SU-DHL-6 (cell line): ENCODE measurements around the gene OR8B2.

Experiments
- H2AFZ ChIP-seq: fragments of 200-600 bp; sonication (generic); 2 replicates; pipeline ENCODE4 v1.6.1; 2014; ENCODE audit warnings: low read depth, mild to moderate bottlenecking, moderate library complexity, mixed read lengths, antibody characterized with exemption, low read length; ENCODE audit not compliant: severe bottlenecking
- H3F3A ChIP-seq: fragments of 200-600 bp; shearing (Covaris generic); 2 replicates; pipeline ENCODE4 v1.6.0; 2016; ENCODE audit warnings: antibody characterized with exemption, mild to moderate bottlenecking; ENCODE audit not compliant: insufficient read depth
- H3K27ac ChIP-seq: fragments of 200-600 bp; sonication (generic); 2 replicates; pipeline ENCODE4 v1.5.1; 2016; ENCODE audit warnings: low read depth, mild to moderate bottlenecking, low read length, moderate library complexity, mixed read lengths
- H3K27me3 ChIP-seq: fragments of 200-600 bp; sonication (generic), shearing (Covaris generic); 2 replicates; pipeline ENCODE4 v1.6.0; 2014; ENCODE audit warnings: mild to moderate bottlenecking, low read length
- H3K36me3 ChIP-seq: fragments of 200-600 bp; sonication (generic); 2 replicates; pipeline ENCODE4 v1.6.1; 2014; ENCODE audit warnings: mild to moderate bottlenecking, low read length, mixed read lengths
- H3K4me2 ChIP-seq: fragments of 300-600, 200-600 bp; shearing (Covaris generic), sonication (generic); 2 replicates; pipeline ENCODE4 v1.6.0; 2014; ENCODE audit warnings: low read length, low read depth, mild to moderate bottlenecking; ENCODE audit not compliant: poor library complexity, severe bottlenecking
- H3K4me3 ChIP-seq: fragments of 200-600 bp; sonication (generic); 2 replicates; pipeline ENCODE4 v1.5.1; 2014; ENCODE audit warnings: antibody characterized with exemption, low read length, mild to moderate bottlenecking, mixed read lengths; ENCODE audit not compliant: insufficient read depth, poor library complexity, severe bottlenecking
- H3K79me2 ChIP-seq: fragments of 200-600 bp; sonication (generic); 2 replicates; pipeline ENCODE4 v1.6.1; 2014; ENCODE audit warnings: mild to moderate bottlenecking, low read length, moderate library complexity; ENCODE audit not compliant: insufficient read depth
- H3K9ac ChIP-seq: fragments of 200-600 bp; sonication (generic); 2 replicates; pipeline ENCODE4 v1.7.0; 2014; ENCODE audit warnings: mild to moderate bottlenecking, low read length
- H3K9me2 ChIP-seq: fragments of 200-600 bp; sonication (generic); replicated peaks from 2 replicates; pipeline ENCODE4 v1.6.1; 2014; ENCODE audit warnings: low read length; ENCODE audit not compliant: insufficient read depth
- H3K9me3 ChIP-seq: fragments of 200-600 bp; sonication (generic); 2 replicates; pipeline ENCODE4 v1.6.1; 2014; ENCODE audit warnings: low read length, mixed read lengths; ENCODE audit not compliant: insufficient read depth
- H4K20me1 ChIP-seq: fragments of 200-600 bp; sonication (generic); 2 replicates; pipeline ENCODE4 v1.6.1; 2014; ENCODE audit warnings: low read depth, mild to moderate bottlenecking, antibody characterized with exemption, low read length, moderate library complexity, mixed read lengths
- EZH2phosphoT487 ChIP-seq: fragments of 200-600 bp; sonication (generic), shearing (Covaris generic); conservative IDR thresholded peaks from 2 replicates; pipeline ENCODE4 v1.6.1; 2018; ENCODE audit warnings: mild to moderate bottlenecking, antibody characterized with exemption, low read length, moderate library complexity, mixed read lengths
- TF ChIP-seq, protein P1 (sequence below): fragments of 200-600 bp; sonication (generic); IDR thresholded peaks from one replicate; pipeline ENCODE4 v1.5.1; 2017; ENCODE audit warnings: antibody characterized with exemption, mild to moderate bottlenecking, low read length, moderate library complexity; ENCODE audit not compliant: insufficient read depth, poor library complexity, severe bottlenecking

OR8B2 gene

DNA sequence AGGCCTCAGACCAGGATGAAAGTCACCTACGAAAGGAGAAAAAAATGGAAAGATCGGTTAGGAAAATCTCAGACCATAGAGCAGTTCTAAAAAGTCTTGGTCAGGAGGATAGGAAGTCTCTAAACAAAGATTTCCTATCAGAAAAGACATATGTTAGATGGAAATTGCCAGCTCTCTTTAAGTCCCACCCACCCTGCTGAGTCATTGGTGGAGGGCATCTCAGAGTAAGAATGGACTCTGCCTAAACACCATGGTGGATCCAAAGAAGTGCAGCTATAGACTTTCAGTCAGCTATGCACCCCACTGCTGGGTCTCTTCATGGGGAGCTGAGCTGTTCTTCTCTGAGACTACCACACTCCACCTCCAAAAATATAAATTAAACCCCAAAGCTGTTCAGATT, 3.7 kb downstream of the OR8B2 start:
- Histone ChIP-seq H3K9me3 (no peaks in the 10 kb centered on the region), H2AFZ (no peak overlapping the region), H3K9ac (no peak overlapping the region), H3K27me3 (no peaks in the 10 kb centered on the region), H3K4me3 (no peak overlapping the region), H4K20me1 (no peaks in the 10 kb centered on the region), H3K79me2 (no peaks in the 10 kb centered on the region), H3K9me2 (0 out of 2 replicates have a peak, but pooled peaks cover 3% of the 10 kb centered on the region), H3K36me3 (no peaks in the 10 kb centered on the region), H3K4me2 (no peak overlapping the region), H3F3A (no peaks in the 10 kb centered on the region), H3K27ac (no peak overlapping the region)
- no peak for TF ChIP-seq EZH2phosphoT487
- TF ChIP-seq, protein P1, sequence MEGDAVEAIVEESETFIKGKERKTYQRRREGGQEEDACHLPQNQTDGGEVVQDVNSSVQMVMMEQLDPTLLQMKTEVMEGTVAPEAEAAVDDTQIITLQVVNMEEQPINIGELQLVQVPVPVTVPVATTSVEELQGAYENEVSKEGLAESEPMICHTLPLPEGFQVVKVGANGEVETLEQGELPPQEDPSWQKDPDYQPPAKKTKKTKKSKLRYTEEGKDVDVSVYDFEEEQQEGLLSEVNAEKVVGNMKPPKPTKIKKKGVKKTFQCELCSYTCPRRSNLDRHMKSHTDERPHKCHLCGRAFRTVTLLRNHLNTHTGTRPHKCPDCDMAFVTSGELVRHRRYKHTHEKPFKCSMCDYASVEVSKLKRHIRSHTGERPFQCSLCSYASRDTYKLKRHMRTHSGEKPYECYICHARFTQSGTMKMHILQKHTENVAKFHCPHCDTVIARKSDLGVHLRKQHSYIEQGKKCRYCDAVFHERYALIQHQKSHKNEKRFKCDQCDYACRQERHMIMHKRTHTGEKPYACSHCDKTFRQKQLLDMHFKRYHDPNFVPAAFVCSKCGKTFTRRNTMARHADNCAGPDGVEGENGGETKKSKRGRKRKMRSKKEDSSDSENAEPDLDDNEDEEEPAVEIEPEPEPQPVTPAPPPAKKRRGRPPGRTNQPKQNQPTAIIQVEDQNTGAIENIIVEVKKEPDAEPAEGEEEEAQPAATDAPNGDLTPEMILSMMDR = no peak

DNA sequence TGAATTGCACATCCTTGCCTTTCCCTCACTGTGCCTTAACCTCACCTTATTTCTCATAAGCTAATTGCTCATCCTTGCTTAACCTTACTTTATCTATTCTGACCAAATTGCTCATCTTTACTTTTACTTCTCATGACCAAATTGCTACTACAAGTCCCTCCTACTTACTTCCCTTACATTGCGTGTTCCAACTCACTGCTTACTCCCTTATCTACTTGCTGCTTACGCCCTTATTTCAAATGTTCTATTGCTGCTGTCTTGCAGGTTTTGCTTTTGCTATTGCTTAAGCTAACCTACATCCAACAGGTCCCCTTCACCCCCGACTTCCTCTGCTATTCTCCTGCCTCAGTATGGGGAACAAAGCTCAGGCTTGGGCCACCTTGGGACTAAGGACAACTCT, 8.0 kb downstream of the OR8B2 start:
- TF ChIP-seq EZH2phosphoT487 = no peak
- TF ChIP-seq, protein P1 = no peak

DNA sequence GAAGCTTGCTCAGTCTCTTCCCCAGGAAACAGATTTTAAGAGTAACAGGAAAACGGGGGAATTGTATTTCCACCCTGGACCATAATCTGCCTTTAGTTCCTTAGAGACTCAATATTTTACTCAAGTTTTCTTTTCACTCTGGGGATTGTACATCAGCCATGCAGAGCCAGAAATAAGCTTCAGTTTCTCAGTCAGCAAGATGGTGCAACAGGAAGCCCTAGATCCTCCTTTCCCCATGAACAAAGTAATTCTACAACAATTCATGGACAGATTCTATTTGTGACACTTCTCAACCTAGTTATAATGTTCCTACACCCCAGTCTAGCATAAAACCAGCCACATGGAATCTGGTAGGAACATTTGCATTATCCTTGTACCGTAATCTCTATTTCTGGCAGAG, 24.7 kb downstream of the OR8B2 start:
- no peak overlapping the region for H3K27ac ChIP-seq
- no peak overlapping the region for H3K4me2 ChIP-seq
- no peaks in the 10 kb centered on the region for H3K9me3 ChIP-seq
- no peaks in the 10 kb centered on the region for H4K20me1 ChIP-seq
- no peak overlapping the region for H3K9ac ChIP-seq
- no peaks in the 10 kb centered on the region for H3K36me3 ChIP-seq
- no peaks in the 10 kb centered on the region for H3K79me2 ChIP-seq
- H3K27me3 ChIP-seq = no peaks in the 10 kb centered on the region
- H2AFZ ChIP-seq = no peak overlapping the region
- H3K4me3 ChIP-seq = no peak overlapping the region
- H3F3A ChIP-seq = no peaks in the 10 kb centered on the region
- no peak for TF ChIP-seq EZH2phosphoT487
- TF ChIP-seq, protein P1 = no peak
- H3K9me2 ChIP-seq = no peaks in the 10 kb centered on the region

More for the DNA sequence above, 8.0 kb downstream of the OR8B2 start:
- Histone ChIP-seq H4K20me1 (no peaks in the 10 kb centered on the region), H3K9me2 (0 out of 2 replicates have a peak, but pooled peaks cover 3% of the 10 kb centered on the region), H2AFZ (no peak overlapping the region), H3K9me3 (no peaks in the 10 kb centered on the region), H3K79me2 (no peaks in the 10 kb centered on the region), H3K27ac (no peak overlapping the region), H3F3A (no peaks in the 10 kb centered on the region), H3K4me2 (no peak overlapping the region), H3K36me3 (no peaks in the 10 kb centered on the region), H3K9ac (no peak overlapping the region), H3K27me3 (no peaks in the 10 kb centered on the region), H3K4me3 (no peak overlapping the region)
